Measurements from ENCODE around the gene CDK14.

CDK14 gene

GRCh38 chr7:90988996-90989765 lies 393.1 kb downstream of the CDK14 start:
- in situ Hi-C loops (cut with MboI; ENCODE audit: low sequenced_read_pairs), result no loop called here

GRCh38 chr7:90994121-90994520 lies 398.0 kb downstream of the CDK14 start:
- in situ Hi-C loops (cut with MboI; ENCODE audit: low sequenced_read_pairs), result no loop called here

- in situ Hi-C loops (cut with MboI; ENCODE audit: low sequenced_read_pairs), result no loop called here
Measured at GRCh38 chr7:90994601-90995000, 398.5 kb downstream of the CDK14 start.

GRCh38 chr7:90995996-90996395 lies 399.9 kb downstream of the CDK14 start:
- in situ Hi-C loops (cut with MboI; ENCODE audit: low sequenced_read_pairs), result no loop called here

- in situ Hi-C loops (cut with MboI; ENCODE audit: low sequenced_read_pairs), result no loop called here
Measured at GRCh38 chr7:90999989-91000979, 404.2 kb downstream of the CDK14 start.

- in situ Hi-C loops (cut with MboI; ENCODE audit: low sequenced_read_pairs), result no loop called here
Measured at GRCh38 chr7:91005024-91005423, 408.9 kb downstream of the CDK14 start.

- in situ Hi-C loops (cut with MboI; ENCODE audit: low sequenced_read_pairs), result no loop called here
Measured at GRCh38 chr7:91005841-91006240, 409.7 kb downstream of the CDK14 start.

- in situ Hi-C loops (cut with MboI; ENCODE audit: low sequenced_read_pairs), result no loop called here
Measured at GRCh38 chr7:91007371-91007770, 411.2 kb downstream of the CDK14 start.

GRCh38 chr7:91013078-91013477 lies 417.0 kb downstream of the CDK14 start:
- in situ Hi-C loops (cut with MboI; ENCODE audit: low sequenced_read_pairs), result no loop called here

- in situ Hi-C loops (cut with MboI; ENCODE audit: low sequenced_read_pairs), result no loop called here
Measured at GRCh38 chr7:91019686-91020385, 423.7 kb downstream of the CDK14 start.

- in situ Hi-C loops (cut with MboI; ENCODE audit: low sequenced_read_pairs), result no loop called here
Measured at GRCh38 chr7:91020636-91021385, 424.7 kb downstream of the CDK14 start.

- in situ Hi-C loops (cut with MboI; ENCODE audit: low sequenced_read_pairs), result no loop called here
Measured at GRCh38 chr7:91021956-91022355, 425.8 kb downstream of the CDK14 start.

GRCh38 chr7:91025906-91026390 lies 429.8 kb downstream of the CDK14 start:
- in situ Hi-C loops (cut with MboI; ENCODE audit: low sequenced_read_pairs), result no loop called here

GRCh38 chr7:91029688-91030087 lies 433.6 kb downstream of the CDK14 start:
- in situ Hi-C loops (cut with MboI; ENCODE audit: low sequenced_read_pairs), result no loop called here

- in situ Hi-C loops (cut with MboI; ENCODE audit: low sequenced_read_pairs), result no loop called here
Measured at GRCh38 chr7:91030680-91031380, 434.7 kb downstream of the CDK14 start.

- in situ Hi-C loops (cut with MboI; ENCODE audit: low sequenced_read_pairs), result no loop called here
Measured at GRCh38 chr7:91031757-91032156, 435.6 kb downstream of the CDK14 start.

- in situ Hi-C loops (cut with MboI; ENCODE audit: low sequenced_read_pairs), result no loop called here
Measured at GRCh38 chr7:91033574-91033973, 437.5 kb downstream of the CDK14 start.

- in situ Hi-C loops (cut with MboI; ENCODE audit: low sequenced_read_pairs), result no loop called here
Measured at GRCh38 chr7:91034459-91035368, 438.6 kb downstream of the CDK14 start.

- in situ Hi-C loops (cut with MboI; ENCODE audit: low sequenced_read_pairs), result no loop called here
Measured at GRCh38 chr7:91039033-91039432, 442.9 kb downstream of the CDK14 start.

Measured in hTERT RPE-1 (cell line).